Activated CD4-positive, alpha-beta T cell treated with anti-CD3 and anti-CD28 coated beads for 48 hours (primary cell): ENCODE results near the gene HDAC10.

Experiments
- DNase-seq: peaks from one replicate; pipeline ENCODE4 v3.0.0-alpha.2; 2020

Gene HDAC10

GRCh38 chr22:50269573-50269969 is 18.5 kb upstream of the HDAC10 start:
- no peak for DNase-seq

DNA sequence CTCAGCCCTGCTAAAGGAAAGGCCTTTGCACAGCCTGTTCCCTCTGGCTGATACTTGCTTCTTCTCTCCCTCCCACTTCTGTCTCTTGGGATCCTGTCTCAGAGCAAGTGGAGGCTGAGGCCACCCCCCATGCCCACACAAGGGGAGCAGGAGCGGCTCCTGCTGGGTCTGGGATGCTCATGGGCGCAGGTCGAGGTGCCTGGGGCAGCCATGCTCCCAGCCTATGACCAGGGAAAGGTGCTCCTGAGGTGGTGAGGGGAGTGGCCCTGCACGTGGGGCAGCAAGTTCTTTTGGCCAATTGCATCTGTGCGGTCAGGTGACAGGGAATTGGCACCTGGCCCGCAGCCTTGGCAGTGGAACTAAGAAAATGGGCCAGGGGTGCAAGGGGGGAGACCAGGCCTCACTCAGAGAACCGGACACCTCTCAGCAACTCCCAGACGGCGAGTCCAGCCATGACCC is 17.6 kb upstream of the HDAC10 start:
- no peak for DNase-seq

GRCh38 chr22:50267591-50268390 is 16.7 kb upstream of the HDAC10 start:
- peak; percentile 78 for DNase-seq

GRCh38 chr22:50266994-50267393 is 15.9 kb upstream of the HDAC10 start:
- no peak for DNase-seq

GRCh38 chr22:50264946-50265669 is 14.0 kb upstream of the HDAC10 start:
- no peak for DNase-seq

GRCh38 chr22:50264104-50264745 is 13.2 kb upstream of the HDAC10 start:
- DNase-seq = no peak

- DNase-seq = no peak
Observed at GRCh38 chr22:50262973-50263617, 12.0 kb upstream of the HDAC10 start.

DNA sequence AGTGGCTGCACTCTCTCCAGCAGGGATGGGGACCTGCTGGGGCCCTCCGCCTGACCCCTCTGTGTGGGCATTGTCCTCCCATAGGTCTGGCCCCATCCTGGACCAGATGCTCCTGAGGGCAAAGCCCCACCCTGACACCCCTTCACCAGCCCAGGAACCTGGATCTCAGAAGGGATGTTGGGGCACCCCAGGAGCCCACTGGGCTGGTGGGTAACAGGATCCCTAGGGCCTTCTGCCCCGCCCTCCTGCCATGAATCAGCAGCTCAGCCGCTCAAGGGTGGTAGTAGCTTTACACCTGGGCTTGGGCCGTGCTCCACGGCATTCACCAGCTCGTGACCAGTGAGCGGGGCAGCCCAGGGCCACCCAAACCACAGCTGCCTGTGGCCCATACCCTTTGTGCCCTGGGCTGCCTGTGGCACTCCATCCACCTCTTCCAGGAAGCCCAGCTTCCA is 11.4 kb upstream of the HDAC10 start:
- DNase-seq = peak; percentile 51

- no peak for DNase-seq
Observed at GRCh38 chr22:50261615-50262459, 10.8 kb upstream of the HDAC10 start, which contains the start of gene MAPK12. Gene MAPK12 (minus strand): TSS chr22:50261683. CDS start chr22:50261509, 174 bp downstream.

DNA sequence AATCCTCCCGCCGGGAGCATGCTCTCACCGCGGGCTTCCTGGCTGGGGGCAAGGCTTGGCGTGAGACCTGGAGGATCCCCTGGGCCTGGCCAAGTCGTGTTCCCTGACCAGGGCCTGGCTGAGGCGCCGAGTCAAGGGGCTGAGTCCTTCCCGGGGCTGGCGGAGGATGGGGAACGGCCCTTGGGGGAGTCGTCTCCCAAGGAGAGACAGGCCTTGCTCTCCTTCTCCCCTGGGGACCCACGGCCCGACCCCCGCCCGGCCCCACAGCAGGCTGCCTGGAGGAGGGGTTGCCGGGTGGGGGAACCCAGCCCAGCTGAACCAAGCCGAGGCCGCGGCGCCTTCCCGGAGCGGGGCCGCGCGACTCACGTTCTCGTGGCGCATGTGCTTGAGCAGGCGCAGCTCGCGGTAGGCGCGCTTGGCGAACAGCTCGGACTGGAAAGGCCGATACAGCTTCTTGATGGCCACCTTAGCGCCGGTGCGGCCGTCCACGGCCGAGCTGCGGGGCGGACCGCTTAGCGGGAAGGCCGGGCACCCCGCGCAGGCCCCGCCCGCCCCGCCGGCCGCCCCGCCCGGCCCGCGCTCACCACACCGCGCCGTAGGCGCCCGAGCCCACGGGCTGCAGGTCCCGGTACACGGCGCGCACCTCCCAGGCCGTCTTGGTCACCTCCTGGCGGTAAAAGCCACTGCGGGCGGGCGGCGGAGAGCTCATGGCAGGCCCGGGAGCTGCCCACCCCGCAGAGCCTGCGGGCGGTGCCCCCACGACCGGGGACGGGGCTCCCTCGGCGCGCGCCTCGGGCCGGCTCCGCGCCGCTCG is 9.9 kb upstream of the HDAC10 start:
- peak; percentile 64 for DNase-seq

- DNase-seq = no peak
Observed at GRCh38 chr22:50260434-50260800, 9.4 kb upstream of the HDAC10 start.

DNA sequence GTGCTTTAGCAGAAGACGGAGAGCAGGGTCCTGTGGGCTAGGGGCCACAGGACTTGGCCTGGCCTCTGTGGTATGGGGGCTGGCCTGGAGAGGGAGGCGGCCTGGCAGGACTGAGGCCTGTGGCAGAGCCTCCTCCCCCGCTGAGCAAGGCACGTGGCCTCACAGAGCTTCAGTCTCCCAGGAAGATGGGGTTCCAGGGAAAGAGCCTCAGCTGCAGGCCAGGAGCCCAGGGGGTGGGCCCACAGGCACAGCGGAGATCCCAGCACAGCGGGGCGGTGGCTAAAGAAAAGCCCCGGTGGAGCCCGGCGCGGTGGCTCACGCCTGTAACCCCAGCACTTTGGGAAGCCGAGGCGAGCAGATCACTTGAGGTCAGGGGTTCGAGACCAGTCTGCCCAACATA is 8.2 kb upstream of the HDAC10 start:
- DNase-seq = no peak

GRCh38 chr22:50258361-50259292 is 7.6 kb upstream of the HDAC10 start:
- DNase-seq = no peak

GRCh38 chr22:50257451-50258360 is 6.6 kb upstream of the HDAC10 start:
- no peak for DNase-seq

DNA sequence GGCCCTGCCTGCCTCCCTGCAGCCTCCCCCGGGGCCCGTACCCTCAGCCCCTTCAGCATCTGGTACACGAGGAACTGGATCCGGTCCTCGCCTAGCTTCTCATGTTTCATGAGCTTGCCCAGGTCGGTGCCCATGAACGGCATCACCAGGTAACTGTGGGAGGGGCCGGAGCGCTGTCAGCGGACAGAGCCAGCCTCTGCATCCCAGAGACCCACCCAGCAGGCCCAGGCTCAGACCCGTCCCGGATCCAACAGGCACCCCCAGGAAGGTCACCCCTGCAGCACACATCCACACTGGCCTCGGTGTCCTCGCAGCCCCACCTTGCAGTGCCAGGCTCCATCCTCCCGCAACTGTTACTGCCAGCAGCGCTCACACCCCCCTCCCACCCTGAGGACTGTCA is 6.0 kb upstream of the HDAC10 start:
- no peak for DNase-seq

- DNase-seq = no peak
Observed at GRCh38 chr22:50256258-50256862, 5.3 kb upstream of the HDAC10 start.

GRCh38 chr22:50255607-50256006 is 4.5 kb upstream of the HDAC10 start:
- no peak for DNase-seq

GRCh38 chr22:50255099-50255498 is 4.0 kb upstream of the HDAC10 start:
- no peak for DNase-seq
